NCI-H460 (cell line): ENCODE data around the gene DAND5. TPM values are rescaled to one million over a fixed set of nuclear protein-coding genes. Genes with fewer than 3 reads are reported as not detected.
"Not testable (repeated sequence)": the region's sequence is repeated elsewhere in the genome, so short reads cannot be mapped to it uniquely, and the experiment has no call there.

Source experiments
- DNase-seq: peaks from one replicate; pipeline ENCODE4 v3.0.0-alpha.2; 2016; ENCODE audit warnings: low read depth; ENCODE audit errors: extremely low read depth
- total RNA-seq: library from RNA; depleted of rRNA; stranded (reverse); fragments of >200 nt; shearing (Covaris generic); gene quantifications from 2 replicates; pipeline ENCODE4 v1.2.3, GENCODE V29; 2014

The DAND5 gene
- total RNA-seq, 1 experiment from 2014 or later, result not detected

GRCh38 chr19:12945479-12946091, 23.8 kb upstream of the DAND5 start, which contains the start of gene RAD23A:
Gene RAD23A, plus strand, starts transcription at chr19:12945862. Its CDS starts 87 bp downstream, at chr19:12945949.
- peak; percentile 96 for DNase-seq

GRCh38 chr19:12946092-12946721, 23.2 kb upstream of the DAND5 start:
- no peak for DNase-seq

- no peak for DNase-seq
Measured at GRCh38 chr19:12946731-12947496, 22.5 kb upstream of the DAND5 start.

- DNase-seq, result no peak
Measured at GRCh38 chr19:12947702-12948611, 21.4 kb upstream of the DAND5 start.

GRCh38 chr19:12948612-12949362, 20.6 kb upstream of the DAND5 start:
- no peak for DNase-seq

GRCh38 chr19:12949363-12950283, 19.8 kb upstream of the DAND5 start:
- DNase-seq, result no peak

GRCh38 chr19:12952050-12952449, 17.3 kb upstream of the DAND5 start:
- DNase-seq, result not testable (repeated sequence)

GRCh38 chr19:12952488-12953137, 16.8 kb upstream of the DAND5 start:
- DNase-seq, result no peak

- no peak for DNase-seq
Measured at GRCh38 chr19:12953138-12953798, 16.1 kb upstream of the DAND5 start.

GRCh38 chr19:12953799-12954611, 15.4 kb upstream of the DAND5 start:
- DNase-seq, result no peak

GRCh38 chr19:12954612-12954962, 14.8 kb upstream of the DAND5 start:
- DNase-seq, result no peak

- DNase-seq, result not testable (repeated sequence)
Measured at GRCh38 chr19:12955575-12955974, 13.8 kb upstream of the DAND5 start.

GRCh38 chr19:12955996-12956395, 13.4 kb upstream of the DAND5 start:
- no peak for DNase-seq

- peak; percentile 61 for DNase-seq
Measured at GRCh38 chr19:12956446-12957388, 12.7 kb upstream of the DAND5 start, which contains the start of gene GADD45GIP1. Gene GADD45GIP1, minus strand, starts transcription at chr19:12957223. Its CDS starts 11 bp downstream, at chr19:12957212.

GRCh38 chr19:12957389-12957952, 11.9 kb upstream of the DAND5 start:
- not testable (repeated sequence) for DNase-seq
